T1000 (cell line): ENCODE results near the gene MEIOB.
"Not testable (repeated sequence)": the region's sequence is repeated elsewhere in the genome, so short reads cannot be mapped to it uniquely, and the experiment has no call there.

ENCODE experiments used
- DNase-seq: peaks from one replicate; lab custom pipeline; 2025; ENCODE audit warnings: mixed read lengths; lab: John Stamatoyannopoulos, UW

Gene MEIOB

DNA sequence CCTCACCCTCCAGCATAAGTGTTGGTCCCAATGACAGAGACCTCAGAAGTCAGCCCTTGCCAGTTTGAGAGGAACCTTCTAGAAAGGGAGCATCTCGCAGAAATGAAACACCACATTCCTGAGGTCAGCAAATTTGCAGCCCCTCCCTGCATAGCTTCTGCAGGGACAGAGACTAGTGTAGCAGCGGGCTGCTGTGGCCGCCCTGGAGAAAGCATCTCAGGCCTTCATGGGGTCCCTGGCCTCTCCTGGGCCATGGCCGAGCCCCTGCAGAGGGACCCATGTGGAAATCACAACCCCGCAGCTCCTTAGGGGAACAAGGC lies 34.8 kb upstream of the MEIOB start:
- no peak for DNase-seq

GRCh38 chr16:1906055-1906845 lies 34.3 kb upstream of the MEIOB start:
- DNase-seq = no peak

DNA sequence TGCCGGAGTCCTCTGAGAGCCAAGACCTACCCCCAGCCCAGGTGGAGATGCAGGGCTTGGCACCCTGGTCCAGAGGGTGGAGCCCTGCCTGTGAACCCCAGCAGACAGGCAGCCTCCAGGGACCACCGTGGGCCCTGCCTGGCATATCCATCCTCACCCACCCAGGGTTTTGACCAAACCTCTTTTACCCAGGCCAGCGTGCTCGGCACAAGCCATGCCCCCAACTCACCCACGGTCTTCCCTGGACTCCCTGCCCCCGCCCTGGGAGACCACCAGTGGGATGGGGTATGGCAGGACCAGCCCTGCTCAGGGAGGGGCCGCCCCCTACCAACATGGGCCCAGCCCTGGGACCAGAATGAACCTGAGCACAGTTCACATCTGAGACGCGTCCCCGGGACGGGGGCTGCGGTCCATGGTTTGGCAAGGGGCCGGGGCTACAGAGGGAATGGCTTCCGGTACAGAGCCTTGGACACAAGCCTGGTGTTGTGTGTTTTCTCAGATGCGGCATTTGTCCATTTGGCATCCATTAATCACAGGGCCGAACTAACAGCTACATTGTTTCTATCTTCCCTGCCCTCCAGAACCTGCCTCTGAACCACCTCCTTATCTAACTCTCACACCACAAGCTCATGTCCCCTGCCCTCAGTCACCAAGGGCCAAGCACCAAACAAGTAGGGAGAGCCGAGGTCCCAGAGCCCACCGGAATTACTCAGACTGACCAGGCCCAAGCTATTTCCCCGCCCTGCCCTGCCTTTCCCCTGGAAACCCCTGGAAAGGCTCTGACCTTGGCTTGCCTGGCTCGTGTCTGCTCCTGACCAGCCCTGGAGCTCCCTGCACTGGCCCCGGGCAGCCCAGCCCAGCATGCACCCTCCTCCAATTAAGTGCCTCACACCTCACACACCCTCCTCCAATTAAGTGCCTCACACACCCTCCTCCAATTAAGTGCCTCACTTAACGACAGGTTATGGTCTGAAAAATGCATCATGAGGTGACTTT lies 32.2 kb upstream of the MEIOB start:
- DNase-seq = no peak

DNA sequence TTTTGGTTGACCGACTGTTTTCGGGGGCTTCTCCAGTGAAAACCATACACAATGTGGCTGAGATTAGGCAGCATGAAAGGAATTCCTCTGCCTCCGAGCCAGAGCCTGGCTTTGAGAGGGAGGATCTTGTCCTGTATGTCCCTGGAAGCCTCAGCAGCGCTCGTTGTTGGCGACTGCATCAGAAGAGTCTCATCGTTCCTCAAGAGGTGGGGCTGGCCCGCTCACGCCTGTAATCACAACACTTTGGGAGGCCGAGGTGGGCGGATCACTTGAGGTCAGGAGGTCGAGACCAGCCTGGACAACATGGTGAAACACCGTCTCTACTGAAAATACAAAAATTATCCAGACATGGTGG lies 31.2 kb upstream of the MEIOB start:
- no peak for DNase-seq

GRCh38 chr16:1902547-1903219 lies 30.7 kb upstream of the MEIOB start:
- no peak for DNase-seq

GRCh38 chr16:1900452-1900774 lies 28.4 kb upstream of the MEIOB start:
- no peak for DNase-seq

DNA sequence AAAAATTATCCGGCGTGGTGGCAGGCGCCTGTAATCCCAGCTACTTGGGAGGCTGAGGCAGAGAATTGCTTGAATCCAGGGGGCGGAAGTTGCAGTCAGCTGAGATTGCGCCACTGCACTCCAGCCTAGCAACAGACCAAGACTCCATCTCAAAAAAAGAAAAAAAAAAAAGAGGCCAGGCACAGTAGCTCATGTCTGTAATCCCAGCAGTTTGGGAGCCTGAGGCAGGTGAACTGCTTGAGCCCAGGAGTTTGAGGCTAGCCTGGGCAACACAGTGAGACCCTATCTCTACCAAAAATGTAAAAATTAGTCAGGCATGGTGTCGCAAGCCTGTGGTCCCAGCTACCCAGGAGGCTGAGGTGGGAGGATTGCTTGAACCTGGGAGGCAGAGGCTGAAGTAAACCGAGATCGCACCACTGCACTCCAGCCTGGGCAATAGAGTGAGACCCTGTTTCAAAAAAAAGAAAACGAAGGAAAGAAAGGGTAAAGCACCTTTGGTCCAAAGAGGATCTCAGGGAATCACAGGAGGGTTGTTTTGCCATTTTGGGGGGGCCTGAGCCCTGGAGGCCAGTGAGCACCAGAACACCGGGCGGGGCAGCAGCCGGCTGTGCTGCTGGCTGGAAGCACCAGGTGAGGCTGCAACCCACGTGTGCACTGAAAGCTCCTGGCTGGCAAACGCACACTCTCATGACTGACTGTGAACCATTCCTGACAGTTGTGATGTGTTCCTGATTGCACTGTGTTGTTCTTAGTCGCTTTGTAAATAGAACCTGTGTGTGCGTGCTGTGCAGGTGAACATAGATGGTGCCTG lies 27.9 kb upstream of the MEIOB start:
- no peak for DNase-seq

DNA sequence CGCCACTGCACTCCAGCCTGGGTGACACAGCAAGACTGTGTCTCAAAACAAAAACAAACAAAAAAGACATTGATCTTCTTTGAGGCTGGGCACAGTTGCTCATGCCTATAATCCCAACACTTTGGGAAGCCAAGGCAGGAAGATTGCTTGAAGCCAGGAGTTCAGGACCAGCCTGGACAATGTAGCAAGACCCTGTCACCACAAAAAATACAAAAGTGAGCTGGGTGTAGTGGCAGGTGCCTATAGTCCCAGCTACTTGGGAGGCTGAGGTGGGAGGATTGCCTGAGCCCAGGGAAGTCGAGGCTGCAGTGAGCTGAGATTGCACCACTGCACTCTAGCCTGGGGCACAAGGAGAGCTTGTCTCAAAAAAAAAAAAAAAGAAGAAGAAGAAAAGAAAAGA lies 25.7 kb upstream of the MEIOB start:
- DNase-seq = not testable (repeated sequence)

DNA sequence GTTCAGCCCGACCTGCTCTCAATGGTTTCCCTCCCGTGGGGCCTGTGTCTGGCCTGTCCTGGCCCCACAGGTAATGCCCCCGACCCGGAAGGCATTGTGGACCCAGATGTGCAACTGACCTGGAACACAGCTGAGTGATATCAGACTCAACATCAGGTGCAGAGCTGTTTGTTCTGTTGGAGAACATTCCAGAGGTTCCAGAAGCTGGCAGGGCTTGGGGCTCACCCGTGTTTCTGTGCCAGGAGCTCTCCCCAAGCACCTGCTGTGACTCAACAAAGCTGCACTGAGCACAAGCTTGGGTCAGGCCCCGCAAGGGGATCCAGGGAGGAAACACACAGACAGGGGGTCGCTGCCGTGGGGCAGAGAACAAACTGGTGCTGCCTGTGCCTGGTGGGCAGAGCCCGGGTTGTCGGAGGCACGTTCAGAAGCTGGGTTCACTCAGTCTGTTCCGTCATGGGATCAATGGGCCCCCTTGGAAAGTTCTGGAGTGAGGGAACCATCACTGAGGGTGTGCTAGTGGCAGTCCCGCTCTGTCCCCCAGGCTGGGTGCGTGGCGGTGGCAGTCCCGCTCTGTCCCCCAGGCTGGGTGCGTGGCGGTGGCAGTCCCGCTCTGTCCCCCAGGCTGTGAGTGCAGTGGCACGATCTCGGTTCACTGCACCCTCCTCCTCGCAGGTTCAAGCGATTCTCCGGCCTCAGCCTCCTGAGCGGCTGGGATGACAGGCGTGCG lies 24.1 kb upstream of the MEIOB start:
- no peak for DNase-seq

- DNase-seq = no peak
Observed at GRCh38 chr16:1895068-1895467, 23.1 kb upstream of the MEIOB start.

GRCh38 chr16:1890708-1891050 lies 18.7 kb upstream of the MEIOB start:
- no peak for DNase-seq

DNA sequence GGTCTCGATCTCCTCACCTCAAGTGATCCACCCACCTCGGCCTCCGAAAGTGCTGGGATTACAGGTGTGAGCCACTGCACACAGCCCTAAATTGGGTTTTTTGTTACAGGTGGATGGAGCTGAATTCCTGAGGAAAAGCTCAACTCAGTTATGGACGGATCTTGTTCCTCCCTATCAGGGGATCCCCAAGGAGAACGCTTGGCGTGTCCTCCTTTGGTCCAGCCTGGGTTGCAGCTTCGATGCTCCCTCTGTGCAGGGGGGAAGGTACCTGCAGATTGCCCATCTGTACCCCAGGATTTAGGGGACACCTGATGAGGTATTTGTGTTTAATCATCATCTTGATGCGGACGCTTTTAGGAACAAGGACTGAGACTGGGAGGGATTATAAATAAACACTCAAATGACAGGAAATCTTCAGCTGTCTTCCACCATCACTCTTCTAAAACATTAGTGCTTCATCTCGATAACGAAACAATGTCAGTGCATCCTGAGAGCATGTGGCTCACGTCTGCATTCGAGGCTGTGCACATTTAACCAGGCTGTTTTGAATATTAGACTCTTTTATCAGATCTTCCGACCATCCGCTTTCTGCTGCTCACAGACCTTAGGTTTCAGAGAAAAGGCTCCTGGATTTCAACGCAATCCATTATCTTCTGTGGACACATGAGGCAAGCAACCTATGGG lies 18.2 kb upstream of the MEIOB start:
- no peak for DNase-seq

GRCh38 chr16:1887711-1888354 lies 15.9 kb upstream of the MEIOB start:
- DNase-seq = no peak

- no peak for DNase-seq
Observed at GRCh38 chr16:1884889-1885288, 12.9 kb upstream of the MEIOB start.

DNA sequence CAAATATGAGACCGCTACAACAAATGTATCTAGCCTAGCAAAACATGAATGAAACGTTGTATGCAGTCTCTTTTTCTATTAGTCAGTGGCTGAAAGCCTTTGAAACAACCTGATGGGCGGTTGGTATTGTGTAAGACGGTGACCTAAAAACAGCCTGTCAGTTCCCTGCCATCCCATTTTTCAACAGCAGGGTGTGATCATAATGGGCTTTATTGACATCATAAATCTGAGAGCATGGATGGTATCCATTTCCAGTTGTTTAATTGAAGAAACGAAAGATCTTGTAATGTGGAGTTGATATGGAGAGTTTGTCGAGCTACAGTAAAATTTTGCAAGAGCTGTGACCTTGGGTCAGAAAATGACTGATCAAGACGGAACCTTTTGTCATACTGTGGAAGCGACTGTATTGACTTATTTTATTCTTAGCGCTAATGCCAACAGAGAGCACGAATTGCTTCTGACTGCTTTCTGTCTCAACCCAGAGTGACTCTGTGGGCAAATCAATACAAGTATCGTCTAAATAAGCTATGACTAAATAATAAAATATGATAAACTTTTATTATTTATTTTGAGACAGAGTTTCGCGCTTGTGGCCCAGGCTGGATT lies 12.3 kb upstream of the MEIOB start:
- no peak for DNase-seq

GRCh38 chr16:1881172-1881571 lies 9.2 kb upstream of the MEIOB start:
- not testable (repeated sequence) for DNase-seq

DNA sequence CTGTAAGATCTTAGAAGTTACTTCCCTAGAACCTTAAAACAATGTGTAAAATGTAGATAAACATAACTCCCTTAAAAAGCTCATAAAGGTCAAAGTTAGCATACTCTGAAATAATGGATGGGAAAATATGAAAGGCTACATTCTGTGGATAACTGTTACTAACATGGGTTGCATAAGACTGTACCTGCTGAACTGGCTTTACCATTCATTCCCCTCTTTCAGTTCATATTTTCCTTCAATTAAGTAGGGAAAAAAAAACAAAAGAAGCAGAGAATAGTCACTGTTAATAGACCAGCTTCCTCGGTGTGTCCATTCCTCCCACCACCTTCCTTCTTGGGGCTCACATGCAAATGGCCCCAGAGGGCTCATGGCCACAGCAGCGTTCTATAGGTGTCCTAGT lies 7.5 kb upstream of the MEIOB start:
- no peak for DNase-seq

- no peak for DNase-seq
Observed at GRCh38 chr16:1878256-1878655, 6.3 kb upstream of the MEIOB start.

DNA sequence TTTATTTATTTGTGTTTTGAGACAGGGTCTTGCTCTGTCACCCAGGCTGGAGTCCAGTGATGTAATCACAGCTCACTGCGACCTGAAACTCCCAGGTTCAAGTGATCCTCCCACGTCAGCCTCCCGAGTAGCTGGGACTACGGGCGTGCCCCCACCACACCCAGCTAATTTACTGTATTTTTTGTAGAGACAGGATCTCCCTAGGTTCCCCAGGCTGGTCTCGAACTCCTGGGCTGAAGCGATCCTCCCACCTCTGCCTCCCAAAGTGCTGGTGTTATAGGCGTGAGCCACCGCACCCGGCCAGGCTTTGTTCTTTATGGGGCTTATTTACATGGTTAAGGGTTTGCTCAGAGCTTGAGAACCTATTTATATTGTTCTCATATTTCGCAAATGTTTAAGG lies 5.8 kb upstream of the MEIOB start:
- DNase-seq = no peak

DNA sequence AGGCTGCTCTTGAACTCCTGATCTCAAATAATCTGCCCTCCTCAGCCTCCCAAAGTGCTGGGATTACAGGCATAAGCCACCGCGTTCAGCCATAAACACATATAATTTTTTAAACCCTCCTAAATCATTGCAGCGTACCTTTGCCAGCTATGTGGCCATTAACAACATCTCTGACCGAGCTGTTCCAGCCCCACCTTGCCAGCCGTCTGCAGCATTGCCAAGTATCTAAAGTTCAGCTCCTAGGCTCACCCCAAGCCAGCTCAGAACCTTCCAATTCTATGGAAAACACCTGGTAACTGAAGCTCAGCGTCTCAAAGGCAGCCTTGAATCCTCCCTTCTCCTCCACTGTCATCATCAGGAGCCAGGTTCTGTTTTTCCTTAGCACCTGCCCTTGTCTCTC lies 5.1 kb upstream of the MEIOB start:
- DNase-seq = no peak
